Measurements from ENCODE around the gene C14orf93. TPM values are rescaled to one million over a fixed set of nuclear protein-coding genes. Genes with fewer than 3 reads are reported as not detected.

The C14orf93 gene
- total and polyA plus RNA-seq, 9 of the 15 experiments (the other 6 are each of a cell fraction or from before 2014, with no cell fraction given), result 2.2 to 22.4 (median 16.1) TPM

- TF ChIP-seq RBFOX2 (IDR thresholded peaks at IDR 0.05; ENCODE audit: low read depth, low read length) (no peak), MCM3 (IDR thresholded peaks at IDR 0.05) (no peak), GTF3C2 (IDR thresholded peaks at IDR 0.05; ENCODE audit: borderline replicate concordance, extremely low read depth, insufficient read length) (no peak), TAF15 (IDR thresholded peaks at IDR 0.05; ENCODE audit: low read depth, low read length) (no peak), POLR2A (conservative IDR thresholded peaks at IDR 0.05) (0 out of 2 replicates have a peak, but pooled peaks have one; percentile 0), MEF2A (IDR thresholded peaks at IDR 0.05; ENCODE audit: control insufficient read depth, low read depth, low read length) (no peak), SIN3A (IDR thresholded peaks at IDR 0.05; ENCODE audit: borderline replicate concordance in 2 of 2, control insufficient read depth in 1 of 2, low read depth in 2 of 2, low read length in 2 of 2) (no peak), ZSCAN29 (IDR thresholded peaks at IDR 0.05) (no peak), E2F6 (IDR thresholded peaks at IDR 0.05; ENCODE audit: borderline replicate concordance in 1 of 2, extremely low read depth in 1 of 2, insufficient read depth in 1 of 2, insufficient read length in 1 of 2, low read depth in 1 of 2, low read length in 1 of 2, poor library complexity in 1 of 2, severe bottlenecking in 1 of 2) (no peak), HEY1 (CRISPR knock-in tag; IDR thresholded peaks at IDR 0.05; ENCODE audit: borderline replicate concordance) (no peak), ZNF668 (CRISPR knock-in tag; IDR thresholded peaks at IDR 0.05) (no peak), EZH2 (IDR thresholded peaks at IDR 0.05; ENCODE audit: borderline replicate concordance, low read depth, low read length) (no peak), ZBED1 (IDR thresholded peaks at IDR 0.05) (no peak), VEZF1 (CRISPR knock-in tag; IDR thresholded peaks at IDR 0.05) (no peak), HNRNPLL (IDR thresholded peaks at IDR 0.05; ENCODE audit: low read depth, low read length, poor library complexity, severe bottlenecking) (peak; percentile 46), RB1 (IDR thresholded peaks at IDR 0.05; ENCODE audit: low read depth) (no peak), SPI1 (IDR thresholded peaks at IDR 0.05; ENCODE audit: borderline replicate concordance, low read depth, low read length) (no peak), ZNF146 (CRISPR knock-in tag; IDR thresholded peaks at IDR 0.05; ENCODE audit: unreplicated experiment) (no peak)
- TF ChIP-seq, protein P1, sequence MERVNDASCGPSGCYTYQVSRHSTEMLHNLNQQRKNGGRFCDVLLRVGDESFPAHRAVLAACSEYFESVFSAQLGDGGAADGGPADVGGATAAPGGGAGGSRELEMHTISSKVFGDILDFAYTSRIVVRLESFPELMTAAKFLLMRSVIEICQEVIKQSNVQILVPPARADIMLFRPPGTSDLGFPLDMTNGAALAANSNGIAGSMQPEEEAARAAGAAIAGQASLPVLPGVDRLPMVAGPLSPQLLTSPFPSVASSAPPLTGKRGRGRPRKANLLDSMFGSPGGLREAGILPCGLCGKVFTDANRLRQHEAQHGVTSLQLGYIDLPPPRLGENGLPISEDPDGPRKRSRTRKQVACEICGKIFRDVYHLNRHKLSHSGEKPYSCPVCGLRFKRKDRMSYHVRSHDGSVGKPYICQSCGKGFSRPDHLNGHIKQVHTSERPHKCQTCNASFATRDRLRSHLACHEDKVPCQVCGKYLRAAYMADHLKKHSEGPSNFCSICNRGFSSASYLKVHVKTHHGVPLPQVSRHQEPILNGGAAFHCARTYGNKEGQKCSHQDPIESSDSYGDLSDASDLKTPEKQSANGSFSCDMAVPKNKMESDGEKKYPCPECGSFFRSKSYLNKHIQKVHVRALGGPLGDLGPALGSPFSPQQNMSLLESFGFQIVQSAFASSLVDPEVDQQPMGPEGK (CRISPR knock-in tag; IDR thresholded peaks at IDR 0.05; ENCODE audit: borderline replicate concordance), result no peak
Measured at GRCh38 chr14:23020143-23021128, 10.5 kb upstream of the C14orf93 start (continued).
